K562 (cell line): ENCODE measurements around the gene PDZK1IP1. TPM values are rescaled to one million over a fixed set of nuclear protein-coding genes. Genes with fewer than 3 reads are reported as not detected.

Source experiments
- ARID1B ChIP-seq: fragments of 450-650 bp; IDR thresholded peaks from 2 replicates; pipeline ENCODE4 v1.6.1; 2016; ENCODE audit warnings: antibody characterized with exemption, mild to moderate bottlenecking, inconsistent platforms
- ATF1 ChIP-seq, 2 experiments: fragments of 450-650 bp in 1 of 2; IDR thresholded peaks; 2 replicates each; pipeline ENCODE4 v1.6.1; 2016; ENCODE audit warnings: missing compliant biosample characterization in 1 of 2, missing genetic modification characterization in 1 of 2
- ATF2 ChIP-seq: sonication (generic); formaldehyde crosslinking; IDR thresholded peaks from 2 replicates; pipeline ENCODE4 v1.8.1; 2022; ENCODE audit warnings: missing genetic modification reagents
- BCOR ChIP-seq: fragments of 450-650 bp; IDR thresholded peaks from 2 replicates; pipeline ENCODE4 v1.6.1; 2016
- BDP1 ChIP-seq: IDR thresholded peaks from 3 replicates; pipeline ENCODE4 v1.6.1; 2011; ENCODE audit not compliant: insufficient read length, insufficient read depth
- BRD4 ChIP-seq: fragments of 200-600 bp; sonication (generic); IDR thresholded peaks from 2 replicates; pipeline ENCODE4 v1.6.1; 2017; ENCODE audit warnings: inconsistent platforms
- CCNT2 ChIP-seq: IDR thresholded peaks from 2 replicates; pipeline ENCODE4 v1.6.1; 2011; ENCODE audit warnings: borderline replicate concordance, low read depth, mild to moderate bottlenecking, moderate library complexity, mixed read lengths, low read length; ENCODE audit not compliant: insufficient read length; ENCODE audit errors: extremely low read depth
- ETV1 ChIP-seq: fragments of 450-650 bp; conservative IDR thresholded peaks from 2 replicates; pipeline ENCODE4 v1.6.1; 2016; ENCODE audit warnings: missing genetic modification characterization, control low read depth, low read depth, missing compliant biosample characterization
- FOXP1 ChIP-seq: sonication (generic); formaldehyde crosslinking; IDR thresholded peaks from 2 replicates; pipeline ENCODE4 v1.8.0; 2022; ENCODE audit warnings: mild to moderate bottlenecking, missing genetic modification reagents
- KLF6 ChIP-seq: fragments of 250-450 bp; sonication (Bioruptor Pico); IDR thresholded peaks from 2 replicates; pipeline ENCODE4 v1.4.0; 2020; ENCODE audit warnings: mild to moderate bottlenecking, moderate library complexity, borderline replicate concordance
- MBD2 ChIP-seq: sonication (generic); IDR thresholded peaks from 2 replicates; pipeline ENCODE4 v1.6.1; 2016; ENCODE audit warnings: low read depth, borderline replicate concordance
- MXI1 ChIP-seq: IDR thresholded peaks from 2 replicates; pipeline ENCODE4 v1.6.1; 2011; ENCODE audit warnings: low read depth, mild to moderate bottlenecking, improper control_type of control experiment, low read length
- RBBP5 ChIP-seq: fragments of 200-600 bp; sonication (generic); IDR thresholded peaks from 2 replicates; pipeline ENCODE4 v1.6.1; 2012; ENCODE audit warnings: borderline replicate concordance, mild to moderate bottlenecking, low read length, control low read depth, inconsistent platforms; ENCODE audit not compliant: insufficient read depth, poor library complexity, severe bottlenecking
- RBM15 ChIP-seq: fragments of 200-400 bp; formaldehyde crosslinking; IDR thresholded peaks from 2 replicates; pipeline ENCODE4 v1.6.1; 2018; ENCODE audit warnings: mild to moderate bottlenecking, low read length, moderate library complexity; ENCODE audit not compliant: insufficient read depth
- RREB1 ChIP-seq: fragments of 250-450 bp; sonication (Bioruptor Pico); IDR thresholded peaks from 2 replicates; pipeline ENCODE4 v1.4.0; 2020
- SRSF7 ChIP-seq: fragments of 200-400 bp; formaldehyde crosslinking; optimal IDR thresholded peaks from 2 replicates; pipeline ENCODE3; 2017; ENCODE audit warnings: mild to moderate bottlenecking, low read depth, low read length
- TBP ChIP-seq: optimal IDR thresholded peaks from 2 replicates; pipeline ENCODE3; 2011; ENCODE audit warnings: low read depth, low read length, improper control_type of control experiment
- ZKSCAN8 ChIP-seq: fragments of 200-800 bp; sonication (Bioruptor generic); IDR thresholded peaks from 2 replicates; pipeline ENCODE4 v1.6.1; 2016; ENCODE audit warnings: missing genetic modification characterization, missing compliant biosample characterization
- ZNF324 ChIP-seq: fragments of 250-450 bp; sonication (Bioruptor Pico); IDR thresholded peaks from 2 replicates; pipeline ENCODE4 v1.4.0; 2020; ENCODE audit warnings: mild to moderate bottlenecking
- polyA plus RNA-seq, 8 experiments: library from polyadenylated mRNA; depleted of rRNA in 4 of 8; stranded (reverse) in 5 of 8; unstranded in 3 of 8; fragments of >200 nt; fragmentation: Nextera tagmentation in 2 of 8; fragmentation: Illumina TruSeq in 1 of 8; extraction: Ambion mirVana in 2 of 8; extraction: Trizol in 1 of 8; gene quantifications; 2 replicates each; pipeline versions ENCODE4 v1.2.1 to v1.2.3, GENCODE V29; 2011 to 2014; ENCODE audit warnings: inconsistent platforms in 1 of 8, missing spikeins in 1 of 8
- total RNA-seq, 7 experiments: library from RNA; depleted of rRNA in 6 of 7; stranded (reverse); fragments of >200 nt in 6 of 7; fragmentation: Illumina TruSeq in 2 of 7; extraction: Trizol in 2 of 7; gene quantifications; 2 replicates each; pipeline versions ENCODE4 v1.2.1 to v1.2.3, GENCODE V29; 2011 to 2021; ENCODE audit warnings: low replicate concordance in 1 of 7

Gene PDZK1IP1
- total and polyA plus RNA-seq, 9 of the 15 experiments (the other 6 are each of a cell fraction or from before 2014, with no cell fraction given): 0.17 to 0.68 (median 0.53) TPM; not detected in 2

GRCh38 chr1:47231301-47232186, 41.7 kb upstream of the PDZK1IP1 start (continued):
- TF ChIP-seq RREB1 (no peak), ARID1B (peak; percentile 81), ATF1 (CRISPR knock-in tag; IDR thresholded peaks at IDR 0.05) (no peak), ATF1 (tag; IDR thresholded peaks at IDR 0.05) (peak; percentile 44; the same call in 1 of the 2 replicates), ETV1 (peak; percentile 47), MBD2 (no peak; the same call in 1 of the 2 replicates), ZNF324 (CRISPR knock-in tag) (no peak), RBBP5 (peak; percentile 76), ZKSCAN8 (CRISPR knock-in tag) (peak; percentile 39; the same call in 1 of the 2 replicates), TBP (peak; percentile 73), KLF6 (CRISPR knock-in tag) (peak; percentile 57; the same call in 1 of the 2 replicates), CCNT2 (no peak), SRSF7 (no peak), MXI1 (no peak), ATF2 (CRISPR knock-in tag) (no peak), BDP1 (no peak), BRD4 (peak; percentile 99), FOXP1 (CRISPR knock-in tag) (no peak), RBM15 (no peak), BCOR (peak; percentile 84)
